Measurements from ENCODE around the gene ZC3H11A.

- no peak for TF ChIP-seq CTCF (IDR thresholded peaks at IDR 0.05)
- no peak for TF ChIP-seq EP300 (IDR thresholded peaks at IDR 0.05)
Observed at GRCh38 chr1:203763505-203763904, 31.9 kb upstream of the ZC3H11A start.
